IPS-20b (cell line): ENCODE results near the gene CENPN.

Experiments
- H3K27ac ChIP-seq: one replicate; pipeline ENCODE4 v1.5.1; 2013; ENCODE audit warnings: low read length
- H3K27me3 ChIP-seq: 2 replicates; pipeline ENCODE4 v1.6.1; 2013; ENCODE audit warnings: mild to moderate bottlenecking, low read length, inconsistent platforms; ENCODE audit not compliant: insufficient read depth
- H3K36me3 ChIP-seq: 2 replicates; pipeline ENCODE4 v1.6.1; 2013; ENCODE audit warnings: low read depth, mild to moderate bottlenecking, inconsistent platforms, low read length, moderate library complexity; ENCODE audit not compliant: insufficient read depth
- H3K4me1 ChIP-seq: 2 replicates; pipeline ENCODE4 v1.6.1; 2013; ENCODE audit warnings: mild to moderate bottlenecking, control low read depth, inconsistent platforms, low read length, moderate library complexity; ENCODE audit not compliant: insufficient read depth
- H3K4me3 ChIP-seq: 2 replicates; pipeline ENCODE4 v1.5.1; 2013; ENCODE audit warnings: mild to moderate bottlenecking, low read length, inconsistent platforms
- H3K9ac ChIP-seq: 2 replicates; pipeline ENCODE4 v1.6.1; 2013; ENCODE audit warnings: low read depth, mild to moderate bottlenecking, inconsistent platforms, low read length, moderate library complexity
- H3K9me3 ChIP-seq: 2 replicates; pipeline ENCODE4 v1.6.1; 2013; ENCODE audit warnings: mild to moderate bottlenecking, low read depth, low read length, inconsistent platforms; ENCODE audit not compliant: insufficient read depth

Gene CENPN

DNA sequence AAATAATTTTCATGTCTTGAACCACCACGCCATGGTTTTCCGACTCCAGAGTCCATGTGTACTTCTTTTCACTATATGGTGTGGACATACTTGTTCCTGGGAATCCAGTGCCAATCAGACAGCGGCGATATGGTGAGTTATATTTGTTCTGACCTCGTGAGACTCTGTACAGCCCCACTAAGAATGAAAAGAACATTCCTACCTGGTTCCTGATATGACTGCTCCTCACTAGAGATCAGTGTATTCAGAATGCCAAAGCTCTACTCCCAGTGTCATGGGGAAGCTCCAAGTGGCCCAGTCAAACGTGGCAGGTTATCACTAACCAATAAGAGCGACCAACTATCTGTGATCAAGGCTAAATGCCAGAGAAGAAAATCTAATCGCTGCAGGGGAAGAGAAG is 64.0 kb downstream of the CENPN start:
- no peak overlapping the region for H3K27ac ChIP-seq
- peaks cover 12% of the 10 kb centered on the region; the same call in 1 of the 2 replicates for H3K4me1 ChIP-seq
- H3K9me3 ChIP-seq: no peaks in the 10 kb centered on the region
- H3K36me3 ChIP-seq: no peaks in the 10 kb centered on the region
- no peak overlapping the region for H3K9ac ChIP-seq
- H3K4me3 ChIP-seq: no peak overlapping the region
- no peaks in the 10 kb centered on the region for H3K27me3 ChIP-seq

DNA sequence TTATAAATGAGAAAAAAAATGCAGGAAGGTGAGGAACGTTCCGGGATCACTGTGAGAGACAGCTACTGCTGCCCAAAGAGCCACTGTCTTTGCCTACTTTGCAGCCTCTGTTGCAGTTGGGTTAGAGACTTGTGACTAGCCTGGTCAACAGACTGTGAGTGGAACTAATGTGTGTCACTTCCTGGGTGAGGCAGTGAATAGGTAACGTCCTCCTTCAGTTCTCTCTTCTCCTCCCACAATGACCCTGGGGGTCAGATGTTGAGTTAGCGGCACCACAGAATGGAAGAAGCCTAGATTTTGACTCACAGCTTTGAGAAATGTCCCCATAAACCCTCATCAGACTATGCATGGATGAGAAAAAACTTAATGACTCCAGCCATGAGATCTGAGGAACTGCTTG is 64.8 kb downstream of the CENPN start:
- no peak overlapping the region for H3K4me3 ChIP-seq
- H3K4me1 ChIP-seq: peaks cover 12% of the 10 kb centered on the region; the same call in 1 of the 2 replicates
- H3K9me3 ChIP-seq: no peaks in the 10 kb centered on the region
- H3K9ac ChIP-seq: no peak overlapping the region
- no peaks in the 10 kb centered on the region for H3K27me3 ChIP-seq
- no peaks in the 10 kb centered on the region for H3K36me3 ChIP-seq
- H3K27ac ChIP-seq: no peak overlapping the region

DNA sequence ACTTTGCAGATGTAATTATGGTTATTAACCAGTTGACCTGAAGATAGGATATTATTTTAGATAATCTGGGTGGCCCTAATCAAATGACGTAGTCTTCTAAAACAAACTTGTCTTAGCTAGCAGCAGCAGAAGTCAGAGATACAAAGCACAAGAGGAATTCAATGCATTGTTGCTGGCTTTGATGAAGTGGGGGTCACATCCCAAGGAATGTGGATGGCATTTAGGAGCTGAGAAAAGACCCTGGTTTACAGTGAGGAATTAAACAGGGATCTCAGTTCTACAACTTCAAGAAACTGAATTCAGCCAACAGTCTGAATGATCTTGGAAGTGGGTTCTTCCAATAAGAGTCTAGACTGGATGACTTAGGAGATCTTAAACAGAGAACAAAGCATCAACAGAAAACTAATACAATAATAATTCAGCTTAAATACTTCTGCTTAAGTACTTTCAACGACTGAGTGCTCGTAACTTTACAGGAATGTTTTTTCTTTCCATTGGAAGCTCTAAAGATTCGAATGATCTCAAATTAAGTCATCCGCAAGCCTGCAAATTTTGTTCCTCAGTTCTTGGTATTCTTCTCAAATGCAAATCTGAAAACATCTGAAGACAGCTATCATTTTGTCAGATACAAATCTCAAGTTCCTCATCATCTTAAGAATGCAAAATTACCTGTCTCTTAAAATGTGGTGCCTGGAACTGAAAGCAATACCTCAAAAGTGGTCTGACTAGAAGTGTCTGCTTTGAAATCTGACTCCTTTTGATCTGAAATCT is 66.7 kb downstream of the CENPN start:
- no peaks in the 10 kb centered on the region for H3K36me3 ChIP-seq
- no peaks in the 10 kb centered on the region for H3K9me3 ChIP-seq
- H3K27me3 ChIP-seq: no peaks in the 10 kb centered on the region
- H3K9ac ChIP-seq: no peak overlapping the region; the same call in 1 of the 2 replicates
- H3K27ac ChIP-seq: no peak overlapping the region
- H3K4me1 ChIP-seq: peaks cover 12% of the 10 kb centered on the region; the same call in 1 of the 2 replicates
- no peak overlapping the region for H3K4me3 ChIP-seq

DNA sequence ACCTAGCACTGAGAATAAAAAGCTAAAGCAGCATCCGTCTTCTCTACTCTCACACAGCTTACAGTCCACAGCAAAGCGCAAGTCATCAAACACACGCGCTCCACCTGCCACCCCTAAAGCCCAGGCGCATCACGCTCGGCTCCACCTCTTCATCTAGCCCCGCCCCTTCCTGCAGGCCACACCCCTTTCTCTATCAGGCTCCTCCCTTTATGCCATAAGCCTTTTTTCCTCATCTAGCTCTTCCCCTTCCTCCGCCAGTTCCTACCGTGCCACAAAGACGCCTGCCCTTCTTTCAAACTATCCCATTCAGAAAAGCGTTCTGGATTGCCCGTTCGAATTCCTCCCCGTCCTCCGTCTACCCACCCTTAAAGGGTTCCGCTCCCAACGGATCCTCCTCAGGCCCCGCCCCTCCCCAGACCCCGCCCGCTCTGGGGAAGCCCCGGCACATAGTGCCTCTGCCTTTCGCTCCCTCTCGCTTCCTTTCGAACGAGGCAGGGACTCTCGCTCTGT is 69.6 kb downstream of the CENPN start:
- Histone ChIP-seq H3K27me3 (no peaks in the 10 kb centered on the region), H3K9me3 (no peaks in the 10 kb centered on the region), H3K27ac (no peak overlapping the region), H3K4me3 (peak overlapping the region; percentile 82), H3K9ac (peak overlapping the region; percentile 92; the same call in 1 of the 2 replicates), H3K36me3 (peaks cover 3% of the 10 kb centered on the region; the same call in 1 of the 2 replicates), H3K4me1 (peaks cover 12% of the 10 kb centered on the region; the same call in 1 of the 2 replicates)

DNA sequence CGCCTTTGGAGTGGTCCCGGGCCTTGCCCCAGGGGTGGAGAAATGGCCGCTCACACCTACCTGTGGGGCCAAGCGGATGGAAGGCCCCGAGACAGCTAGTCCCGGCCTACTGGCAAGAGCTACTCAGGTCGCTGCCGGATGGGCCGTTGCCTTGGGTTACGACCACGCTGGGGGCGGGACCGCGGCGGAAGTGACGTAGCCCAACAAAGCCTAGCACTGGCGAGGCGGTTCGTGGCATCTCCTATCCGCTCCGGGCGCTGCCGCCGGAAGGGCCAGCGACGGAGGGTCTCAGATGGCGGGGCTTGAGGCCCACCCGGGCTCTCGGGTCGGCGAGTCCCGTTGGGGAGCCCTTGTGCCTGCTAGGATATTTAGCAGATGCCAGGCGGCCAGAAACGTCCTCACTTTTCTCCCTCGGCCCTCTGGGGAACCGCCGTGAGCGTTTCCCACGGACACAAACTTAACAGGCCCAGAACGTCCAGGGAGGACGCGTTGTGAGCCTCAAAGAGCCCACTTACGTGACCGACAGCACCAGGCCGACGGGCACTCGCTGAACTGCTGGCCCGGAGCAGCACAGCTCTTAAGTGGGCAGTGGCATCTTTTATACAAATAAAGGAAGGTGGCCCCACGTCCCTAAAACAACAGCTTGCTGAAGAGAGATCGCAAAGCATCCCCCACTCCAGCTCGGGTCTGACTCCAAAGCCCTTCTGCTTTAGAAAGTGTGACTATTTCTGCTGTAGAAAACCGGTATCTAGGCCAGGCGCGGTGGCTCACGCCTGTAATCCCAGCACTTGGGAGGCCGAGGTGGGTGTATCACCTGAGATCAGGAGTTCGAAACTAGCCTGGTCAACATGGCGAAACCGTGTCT is 70.3 kb downstream of the CENPN start, which contains the start of gene C16orf46:
TSS of gene C16orf46 (minus strand) at position 163 of the 865 bp plus-strand sequence. CDS start 13,283 bp downstream, outside the sequence.
- H3K4me3 ChIP-seq: peak within 1 kb of the TSS; percentile 82
- H3K27me3 ChIP-seq: no peaks in the 10 kb centered on the region
- H3K27ac ChIP-seq: peak within 1 kb of the TSS; percentile 85
- H3K36me3 ChIP-seq: peaks cover 3% of the 10 kb centered on the region; the same call in 1 of the 2 replicates
- H3K9me3 ChIP-seq: no peaks in the 10 kb centered on the region
- H3K4me1 ChIP-seq: peaks cover 12% of the 10 kb centered on the region; the same call in 1 of the 2 replicates
- H3K9ac ChIP-seq: peak within 1 kb of the TSS; percentile 92

DNA sequence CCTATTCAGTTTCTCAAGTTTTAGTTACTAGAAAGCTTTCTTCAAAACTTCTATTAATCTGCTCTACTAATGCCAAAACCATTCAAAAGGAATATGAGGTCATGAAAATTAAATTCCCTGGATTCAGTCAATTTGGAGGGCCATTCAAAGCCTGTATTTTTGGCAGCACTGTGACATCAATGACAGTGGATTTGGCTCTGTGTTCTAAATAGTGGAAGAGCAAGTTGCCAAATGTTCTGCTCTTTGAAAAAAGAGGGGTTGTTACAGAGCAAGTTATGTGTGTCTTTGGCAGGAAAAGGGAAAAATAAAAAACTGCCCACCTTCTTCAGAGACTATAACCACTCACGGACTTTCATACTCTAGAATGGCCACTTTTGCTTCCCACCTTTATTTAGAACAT is 73.2 kb downstream of the CENPN start:
- H3K9ac ChIP-seq: no peak overlapping the region
- no peak overlapping the region for H3K27ac ChIP-seq
- H3K36me3 ChIP-seq: peaks cover 23% of the 10 kb centered on the region
- no peaks in the 10 kb centered on the region; the same call in 1 of the 2 replicates for H3K4me1 ChIP-seq
- no peak overlapping the region for H3K4me3 ChIP-seq
- H3K9me3 ChIP-seq: no peaks in the 10 kb centered on the region
- no peaks in the 10 kb centered on the region for H3K27me3 ChIP-seq

DNA sequence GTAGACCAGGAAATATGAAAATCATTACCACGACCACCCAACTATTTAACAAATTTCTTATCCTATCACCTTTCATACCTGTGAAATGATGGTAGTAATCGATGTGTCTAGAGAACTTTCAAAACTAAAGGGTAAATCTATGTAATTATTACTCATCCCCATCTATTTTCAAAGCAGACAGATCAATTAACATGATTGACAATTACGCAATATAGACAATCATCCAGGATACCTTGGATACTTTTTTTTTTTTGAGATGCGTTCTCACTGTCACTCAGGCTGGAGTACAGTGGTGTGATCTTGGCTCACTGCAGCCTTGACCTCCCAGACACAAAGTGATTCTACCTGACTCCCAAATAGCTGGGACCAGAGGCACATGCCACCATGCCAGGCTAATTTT is 74.0 kb downstream of the CENPN start:
- H3K4me3 ChIP-seq: no peak overlapping the region
- H3K27ac ChIP-seq: no peak overlapping the region
- H3K27me3 ChIP-seq: no peaks in the 10 kb centered on the region
- H3K9me3 ChIP-seq: no peaks in the 10 kb centered on the region
- no peak overlapping the region for H3K9ac ChIP-seq
- H3K4me1 ChIP-seq: no peaks in the 10 kb centered on the region; the same call in 1 of the 2 replicates
- peaks cover 26% of the 10 kb centered on the region for H3K36me3 ChIP-seq
